Measurements from ENCODE around the gene AGAP1.

Gene AGAP1

GRCh38 chr2:235694721-235695601, 201.1 kb downstream of the AGAP1 start:
- no peak overlapping the region for H3K4me2 ChIP-seq (ENCODE audit: low read length)
- no peak overlapping the region for H3K4me3 ChIP-seq (ENCODE audit: low read length)
- no peaks in the 10 kb centered on the region for H3K9me3 ChIP-seq (ENCODE audit: control insufficient read depth, insufficient read depth, low read length)
- H3K27me3 ChIP-seq (ENCODE audit: control insufficient read depth, low read length) = no peaks in the 10 kb centered on the region
- H3K27ac ChIP-seq (ENCODE audit: low read depth, low read length) = no peak overlapping the region
- no peaks in the 10 kb centered on the region for H3F3A ChIP-seq (ENCODE audit: control insufficient read depth, insufficient read depth)
- no peaks in the 10 kb centered on the region for H3K79me2 ChIP-seq (ENCODE audit: control insufficient read depth, low read length)
- H3K9me2 ChIP-seq (replicated peaks; ENCODE audit: control insufficient read depth, low read length) = no peaks in the 10 kb centered on the region
- no peaks in the 10 kb centered on the region for H3K4me1 ChIP-seq (ENCODE audit: control insufficient read depth, low read length)
- H3K36me3 ChIP-seq (ENCODE audit: control insufficient read depth, low read length) = no peaks in the 10 kb centered on the region
- H4K20me1 ChIP-seq (ENCODE audit: control insufficient read depth, insufficient read depth, low read depth, low read length) = no peaks in the 10 kb centered on the region
- TF ChIP-seq CTCF (IDR thresholded peaks at IDR 0.05; ENCODE audit: low read depth, low read length, poor library complexity, severe bottlenecking) (no peak), EZH2phosphoT487 (IDR thresholded peaks at IDR 0.05; ENCODE audit: borderline replicate concordance, low read length) (no peak)

GRCh38 chr2:235695602-235695895, 201.7 kb downstream of the AGAP1 start:
- H3K9me2 ChIP-seq (replicated peaks; ENCODE audit: control insufficient read depth, low read length) = no peaks in the 10 kb centered on the region
- no peaks in the 10 kb centered on the region for H3K9me3 ChIP-seq (ENCODE audit: control insufficient read depth, insufficient read depth, low read length)
- H4K20me1 ChIP-seq (ENCODE audit: control insufficient read depth, insufficient read depth, low read depth, low read length) = no peaks in the 10 kb centered on the region
- H3K4me1 ChIP-seq (ENCODE audit: control insufficient read depth, low read length) = no peaks in the 10 kb centered on the region
- H3K27ac ChIP-seq (ENCODE audit: low read depth, low read length) = no peak overlapping the region
- no peaks in the 10 kb centered on the region for H3K79me2 ChIP-seq (ENCODE audit: control insufficient read depth, low read length)
- no peaks in the 10 kb centered on the region for H3F3A ChIP-seq (ENCODE audit: control insufficient read depth, insufficient read depth)
- no peak overlapping the region for H3K4me3 ChIP-seq (ENCODE audit: low read length)
- TF ChIP-seq EZH2phosphoT487 (IDR thresholded peaks at IDR 0.05; ENCODE audit: borderline replicate concordance, low read length) (no peak), CTCF (IDR thresholded peaks at IDR 0.05; ENCODE audit: low read depth, low read length, poor library complexity, severe bottlenecking) (no peak)
- H3K36me3 ChIP-seq (ENCODE audit: control insufficient read depth, low read length) = no peaks in the 10 kb centered on the region
- H3K27me3 ChIP-seq (ENCODE audit: control insufficient read depth, low read length) = no peaks in the 10 kb centered on the region
- H3K4me2 ChIP-seq (ENCODE audit: low read length) = no peak overlapping the region

GRCh38 chr2:235697041-235697440, 203.2 kb downstream of the AGAP1 start:
- no peaks in the 10 kb centered on the region for H3K36me3 ChIP-seq (ENCODE audit: control insufficient read depth, low read length)
- H3K9me2 ChIP-seq (replicated peaks; ENCODE audit: control insufficient read depth, low read length) = no peaks in the 10 kb centered on the region
- H3K4me2 ChIP-seq (ENCODE audit: low read length) = no peak overlapping the region
- no peak overlapping the region for H3K27ac ChIP-seq (ENCODE audit: low read depth, low read length)
- H3K27me3 ChIP-seq (ENCODE audit: control insufficient read depth, low read length) = no peaks in the 10 kb centered on the region
- H3F3A ChIP-seq (ENCODE audit: control insufficient read depth, insufficient read depth) = no peaks in the 10 kb centered on the region
- no peaks in the 10 kb centered on the region for H3K79me2 ChIP-seq (ENCODE audit: control insufficient read depth, low read length)
- no peaks in the 10 kb centered on the region for H3K4me1 ChIP-seq (ENCODE audit: control insufficient read depth, low read length)
- H4K20me1 ChIP-seq (ENCODE audit: control insufficient read depth, insufficient read depth, low read depth, low read length) = no peaks in the 10 kb centered on the region
- H3K4me3 ChIP-seq (ENCODE audit: low read length) = no peak overlapping the region
- TF ChIP-seq EZH2phosphoT487 (IDR thresholded peaks at IDR 0.05; ENCODE audit: borderline replicate concordance, low read length) (no peak), CTCF (IDR thresholded peaks at IDR 0.05; ENCODE audit: low read depth, low read length, poor library complexity, severe bottlenecking) (no peak)
- no peaks in the 10 kb centered on the region for H3K9me3 ChIP-seq (ENCODE audit: control insufficient read depth, insufficient read depth, low read length)

Data from DOHH2 (cell line).